OCI-LY3 (cell line): Measurements from ENCODE around the gene INCENP.

Source experiments
- EZH2phosphoT487 ChIP-seq: fragments of 200-600 bp; shearing (Covaris generic); IDR thresholded peaks from 2 replicates; pipeline ENCODE4 v1.6.1; 2018; ENCODE audit warnings: antibody characterized with exemption, mixed run types, low read depth
- TF ChIP-seq, protein P1 (sequence below): fragments of 200-600, 300-600 bp; sonication (generic); IDR thresholded peaks from 2 replicates; pipeline ENCODE4 v1.5.1; 2014; ENCODE audit warnings: antibody characterized with exemption, low read length, low read depth

DNA sequence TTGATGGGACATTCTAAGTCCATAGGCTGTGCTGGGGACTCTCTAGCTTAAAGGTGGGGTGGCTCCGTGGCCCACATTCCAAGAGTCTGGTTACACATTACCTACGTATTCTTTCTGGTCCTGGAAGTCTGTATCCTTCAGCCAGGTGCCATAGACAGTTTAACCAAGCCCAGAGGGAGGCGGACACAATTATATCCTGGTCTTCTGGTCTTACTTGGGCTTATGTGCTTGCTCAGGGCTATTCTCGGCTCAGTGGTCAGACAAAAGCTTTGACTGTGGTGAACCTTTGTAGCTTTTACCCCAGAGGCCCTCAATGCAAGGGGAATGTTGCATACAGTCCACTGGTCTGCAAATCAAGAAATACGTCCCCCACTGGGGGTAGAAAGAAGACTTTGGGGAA, 3.4 kb upstream of the INCENP start:
- TF ChIP-seq, protein P1, sequence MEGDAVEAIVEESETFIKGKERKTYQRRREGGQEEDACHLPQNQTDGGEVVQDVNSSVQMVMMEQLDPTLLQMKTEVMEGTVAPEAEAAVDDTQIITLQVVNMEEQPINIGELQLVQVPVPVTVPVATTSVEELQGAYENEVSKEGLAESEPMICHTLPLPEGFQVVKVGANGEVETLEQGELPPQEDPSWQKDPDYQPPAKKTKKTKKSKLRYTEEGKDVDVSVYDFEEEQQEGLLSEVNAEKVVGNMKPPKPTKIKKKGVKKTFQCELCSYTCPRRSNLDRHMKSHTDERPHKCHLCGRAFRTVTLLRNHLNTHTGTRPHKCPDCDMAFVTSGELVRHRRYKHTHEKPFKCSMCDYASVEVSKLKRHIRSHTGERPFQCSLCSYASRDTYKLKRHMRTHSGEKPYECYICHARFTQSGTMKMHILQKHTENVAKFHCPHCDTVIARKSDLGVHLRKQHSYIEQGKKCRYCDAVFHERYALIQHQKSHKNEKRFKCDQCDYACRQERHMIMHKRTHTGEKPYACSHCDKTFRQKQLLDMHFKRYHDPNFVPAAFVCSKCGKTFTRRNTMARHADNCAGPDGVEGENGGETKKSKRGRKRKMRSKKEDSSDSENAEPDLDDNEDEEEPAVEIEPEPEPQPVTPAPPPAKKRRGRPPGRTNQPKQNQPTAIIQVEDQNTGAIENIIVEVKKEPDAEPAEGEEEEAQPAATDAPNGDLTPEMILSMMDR: no peak
- no peak for TF ChIP-seq EZH2phosphoT487
